Pancreas (tissue), 10 donors: ENCODE results near the gene TPM4. TPM values are rescaled to one million over a fixed set of nuclear protein-coding genes. Genes with fewer than 3 reads are reported as not detected.

Experiments
- ATAC-seq, 4 donors: fragments of 200-7000 bp; cut with Tn5 transposase; one replicate each; pipeline versions ENCODE4 v1.8.0 to v1.9.1; 2020; ENCODE audit warnings: mild to moderate bottlenecking in 4 of 4, moderate library complexity in 4 of 4
- DNase-seq, 6 donors: peaks; one replicate each; pipeline ENCODE4 v3.0.0-alpha.2; 2020
- FAIRE-seq: peaks from 2 replicates; lab custom pipeline; 2012; peaks lifted over from hg19 to GRCh38; lab: Jason Lieb, UNC
- H3K27ac ChIP-seq, 4 donors: fragments of 200-600 bp; sonication (generic); 1 replicate in 3 of 4; 2 replicates in 1 of 4; pipeline versions ENCODE4 v1.5.0 to v1.8.0; 2020
- H3K27me3 ChIP-seq, 4 donors: fragments of 200-600 bp; one replicate each; pipeline ENCODE4 v1.8.0; 2021
- H3K36me3 ChIP-seq, 3 donors: fragments of 200-600 bp; sonication (generic) in 1 of 3; one replicate each; pipeline versions ENCODE4 v1.5.0 to v1.8.0; 2020 to 2021
- H3K4me1 ChIP-seq, 3 donors: fragments of 200-600 bp; one replicate each; pipeline ENCODE4 v1.8.0; 2021
- H3K4me3 ChIP-seq, 4 donors: fragments of 200-600 bp; sonication (generic) in 2 of 4; one replicate each; pipeline versions ENCODE4 v1.5.0 to v1.8.0; 2020 to 2021
- H3K9me3 ChIP-seq, 4 donors: fragments of 200-600 bp; one replicate each; pipeline ENCODE4 v1.8.0; 2021
- CTCF ChIP-seq, 4 donors: fragments of 200-600 bp; sonication (generic) in 3 of 4; IDR thresholded peaks; one replicate each; pipeline versions ENCODE4 v1.5.0 to v1.8.0; 2021; ENCODE audit warnings: antibody characterized with exemption in 4 of 4
- WGBS, 2 donors: extraction: QIAGEN DNeasy Blood & Tissue Kit; methylation state at CpG; one replicate each; pipeline ENCODE4 v1.1.7; 2013; 5-methylcytosine and 5-hydroxymethylcytosine counted together
- intact Hi-C, 3 donors: fragments of 100-400 bp; cut with DNase I; formaldehyde crosslinking; loops; one replicate each; pipeline versions ENCODE4 v1.11.1 to v1.14.2; 2022
- polyA plus RNA-seq, 2 donors: library from polyadenylated mRNA; stranded (reverse); fragments of 200-250 nt; gene quantifications; one replicate each; pipeline ENCODE4 v1.2.3, GENCODE V29; 2013
- total RNA-seq, 6 donors: library from RNA; stranded (reverse); fragmentation: NEBNext Ultra II Directional in 4 of 6; extraction: Animal tissue kit (Norgen Biotek cat#: 25700) in 4 of 6; gene quantifications; one replicate each; pipeline versions ENCODE4 v1.2.1 to v1.2.4, GENCODE V29; 2021 to 2023
- donor health status: healthy with polysubstance abuse.
- donor health status: DM: no; HTN: no; CAD: no; lungs with moderate emphysema.
- donor health status: DM: no; HTN: no; CAD: no.
- donor health status: control.
- donor health status: control.
- donor health status: Bipolar disorder and iron deficiency.
- donor health status: DM: yes; HTN: yes; CAD: no.
- donor health status: DM: no; HTN: no; CAD: no.
- donor health status: DM: no; HTN: no; CAD: no.
- donor health status: DM: yes; HTN: yes; CAD: no.

The TPM4 gene
- total and polyA plus RNA-seq, 8 donors = 36.8 to 161 (median 79.6) TPM

GRCh38 chr19:16051254-16052025 is 24.9 kb upstream of the TPM4 start:
- Histone ChIP-seq H3K4me1 (no peaks in the 10 kb centered on the region), H3K27ac (no peak overlapping the region), H3K27me3 (no peaks in the 10 kb centered on the region), H3K9me3 (no peaks in the 10 kb centered on the region), H3K36me3 (no peaks in the 10 kb centered on the region), H3K4me3 (no peak overlapping the region)
- intact Hi-C loops = no loop called here
- TF ChIP-seq CTCF (IDR thresholded peaks at IDR 0.05) = no peak
- DNase-seq (no peak), FAIRE-seq (no peak), ATAC-seq (no peak)
- 39 to 40% methylated on average over 11 of the region's 11 CpGs for WGBS, 2 donors

- no peak overlapping the region for H3K27ac ChIP-seq
- no peak for DNase-seq
- TF ChIP-seq CTCF (IDR thresholded peaks at IDR 0.05) = no peak
- WGBS, 2 donors = 67 to 82% methylated on average over 7 of the region's 7 CpGs
- H3K27me3 ChIP-seq = no peaks in the 10 kb centered on the region
- no peaks in the 10 kb centered on the region for H3K36me3 ChIP-seq
- FAIRE-seq = no peak
- no peaks in the 10 kb centered on the region for H3K4me1 ChIP-seq
- H3K4me3 ChIP-seq = no peak overlapping the region
- no peaks in the 10 kb centered on the region for H3K9me3 ChIP-seq
- ATAC-seq = no peak
- intact Hi-C loops = no loop called here
Measured at GRCh38 chr19:16052353-16052752, 23.9 kb upstream of the TPM4 start.

GRCh38 chr19:16057062-16057461 is 19.2 kb upstream of the TPM4 start:
- no peaks in the 10 kb centered on the region for H3K4me1 ChIP-seq
- 43 to 46% methylated on average over 5 of the region's 5 CpGs for WGBS, 2 donors
- H3K27ac ChIP-seq = no peak overlapping the region
- DNase-seq (no peak), ATAC-seq (no peak), FAIRE-seq (no peak)
- no peak overlapping the region for H3K4me3 ChIP-seq
- H3K27me3 ChIP-seq = no peaks in the 10 kb centered on the region
- H3K36me3 ChIP-seq = no peaks in the 10 kb centered on the region
- intact Hi-C loops = no loop called here
- H3K9me3 ChIP-seq = no peaks in the 10 kb centered on the region
- no peak for TF ChIP-seq CTCF (IDR thresholded peaks at IDR 0.05)

- no peak for FAIRE-seq
- no peak for ATAC-seq
- no peak for TF ChIP-seq CTCF (IDR thresholded peaks at IDR 0.05)
Measured at GRCh38 chr19:16060294-16060693, 16.0 kb upstream of the TPM4 start.

GRCh38 chr19:16061943-16062342 is 14.4 kb upstream of the TPM4 start:
- Histone ChIP-seq H3K27ac (no peak overlapping the region), H3K9me3 (no peaks in the 10 kb centered on the region), H3K4me1 (no peaks in the 10 kb centered on the region), H3K36me3 (no peaks in the 10 kb centered on the region), H3K27me3 (no peaks in the 10 kb centered on the region), H3K4me3 (no peak overlapping the region)
- no peak for TF ChIP-seq CTCF (IDR thresholded peaks at IDR 0.05)
- FAIRE-seq (no peak), DNase-seq (no peak), ATAC-seq (no peak)
- intact Hi-C loops = no loop called here
- WGBS, 2 donors = 68 to 74% methylated on average over 4 of the region's 4 CpGs

More at GRCh38 chr19:16060294-16060693, 16.0 kb upstream of the TPM4 start:
- Histone ChIP-seq H3K9me3 (no peaks in the 10 kb centered on the region), H3K36me3 (no peaks in the 10 kb centered on the region), H3K27me3 (no peaks in the 10 kb centered on the region), H3K4me3 (no peak overlapping the region), H3K4me1 (no peaks in the 10 kb centered on the region), H3K27ac (no peak overlapping the region)
- WGBS, 2 donors = 35 to 37% methylated on average over 2 of the region's 2 CpGs
- intact Hi-C loops = no loop called here
- no peak for DNase-seq
